Stomach smooth muscle (tissue), 2 donors: ENCODE results near the gene MRPS9.

ENCODE experiments used
- H3K27ac ChIP-seq: one replicate; pipeline ENCODE4 v1.7.0; 2013; ENCODE audit warnings: mild to moderate bottlenecking, low read length, inconsistent platforms
- H3K27me3 ChIP-seq, 2 donors: one replicate each; pipeline ENCODE4 v1.7.0; 2013; ENCODE audit warnings: low read length in 2 of 2; ENCODE audit not compliant: insufficient read depth in 2 of 2, control insufficient read depth in 1 of 2
- H3K36me3 ChIP-seq, 2 donors: one replicate each; pipeline ENCODE4 v1.7.0; 2013; ENCODE audit warnings: low read length in 2 of 2; ENCODE audit not compliant: control insufficient read depth in 2 of 2, insufficient read depth in 2 of 2
- H3K4me1 ChIP-seq: one replicate; pipeline ENCODE4 v1.7.0; 2013; ENCODE audit warnings: low read length; ENCODE audit not compliant: control insufficient read depth, insufficient read depth
- H3K4me3 ChIP-seq, 2 donors: one replicate each; pipeline ENCODE4 v1.7.0; 2013; ENCODE audit warnings: low read length in 2 of 2
- H3K9ac ChIP-seq, 2 donors: one replicate each; pipeline ENCODE4 v1.7.0; 2013; ENCODE audit warnings: low read length in 2 of 2, mild to moderate bottlenecking in 1 of 2
- H3K9me3 ChIP-seq, 2 donors: one replicate each; pipeline ENCODE4 v1.7.0; 2013; ENCODE audit warnings: low read length in 2 of 2; ENCODE audit not compliant: control insufficient read depth in 2 of 2
- donor health status: healthy.
- donor health status: Pancreatic carcinoma.

The MRPS9 gene

DNA sequence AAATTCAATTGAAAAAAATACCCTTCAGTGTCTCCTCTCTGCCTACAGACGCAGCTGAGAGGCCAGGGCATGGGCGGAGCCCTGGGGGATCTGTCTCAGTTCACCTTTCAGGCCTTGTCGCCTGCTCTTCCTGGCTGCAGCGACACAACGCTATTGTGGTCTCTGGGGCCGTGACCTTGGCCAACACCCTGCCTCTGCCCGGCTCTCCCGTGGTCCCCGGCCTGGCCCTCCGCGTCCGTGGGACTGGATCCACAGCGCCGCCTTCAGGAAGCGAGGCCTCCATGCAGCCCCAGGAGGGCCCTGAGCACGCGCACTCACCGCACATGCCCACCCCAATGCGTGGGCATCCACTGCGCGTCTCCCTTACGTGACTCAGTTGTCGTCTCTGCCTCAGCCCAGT is 81.1 kb downstream of the MRPS9 start:
- H3K4me1 ChIP-seq, result no peaks in the 10 kb centered on the region
- no peaks in the 10 kb centered on the region for H3K36me3 ChIP-seq
- H3K27me3 ChIP-seq, result no peaks in the 10 kb centered on the region
- no peak overlapping the region for H3K4me3 ChIP-seq
- no peak overlapping the region for H3K9ac ChIP-seq
- no peaks in the 10 kb centered on the region for H3K9me3 ChIP-seq
- H3K27ac ChIP-seq, result no peak overlapping the region

DNA sequence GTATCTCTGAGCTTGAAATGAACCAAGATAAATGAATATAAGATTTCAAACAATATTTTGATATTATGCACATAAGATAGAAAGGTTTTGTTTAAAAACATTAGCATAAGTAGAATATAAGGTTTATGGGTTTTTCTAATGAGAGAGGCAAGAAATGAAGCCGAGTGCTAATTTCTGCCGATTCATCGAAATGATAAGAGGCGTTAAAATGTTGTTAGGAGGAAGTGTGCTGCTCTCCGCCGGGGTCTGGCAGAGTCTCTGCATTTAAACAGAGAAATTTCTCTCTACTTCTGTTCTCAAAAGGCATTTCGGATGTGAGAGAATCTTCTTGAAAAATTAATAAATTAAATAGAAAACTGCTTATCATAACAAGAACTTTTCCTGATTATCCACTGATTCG is 83.6 kb downstream of the MRPS9 start:
- no peaks in the 10 kb centered on the region for H3K4me1 ChIP-seq
- H3K9me3 ChIP-seq, result no peaks in the 10 kb centered on the region
- H3K36me3 ChIP-seq, result no peaks in the 10 kb centered on the region
- H3K9ac ChIP-seq, result no peak overlapping the region
- H3K4me3 ChIP-seq, result no peak overlapping the region
- H3K27ac ChIP-seq, result no peak overlapping the region
- peaks cover 0 to 2% of the 10 kb centered on the region in 2 donors for H3K27me3 ChIP-seq

DNA sequence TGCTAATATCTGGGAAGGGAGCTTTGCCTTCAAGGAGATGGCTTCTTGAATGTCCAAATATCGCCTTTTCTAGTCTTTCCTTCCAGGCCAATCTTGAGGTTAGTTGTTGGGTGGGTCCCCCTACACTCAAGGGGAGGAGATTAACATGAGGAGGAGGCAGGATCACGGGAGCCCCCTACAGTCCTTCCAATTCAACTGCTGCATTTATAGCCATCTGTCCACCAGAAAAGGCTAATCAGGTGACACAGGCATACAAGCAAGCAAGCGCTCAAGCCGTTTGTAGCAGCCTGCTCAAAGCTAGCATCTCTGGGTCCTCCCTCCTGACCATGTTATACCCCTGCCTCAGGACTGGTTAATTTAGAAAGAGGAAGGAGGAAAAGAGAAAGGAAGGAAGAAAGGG is 87.6 kb downstream of the MRPS9 start:
- H3K4me1 ChIP-seq, result no peaks in the 10 kb centered on the region
- H3K27me3 ChIP-seq, result peaks cover 0 to 2% of the 10 kb centered on the region in 2 donors
- no peaks in the 10 kb centered on the region for H3K36me3 ChIP-seq
- no peak overlapping the region for H3K4me3 ChIP-seq
- H3K9me3 ChIP-seq, result peaks cover 5% of the 10 kb centered on the region in 2 donors
- H3K27ac ChIP-seq, result no peak overlapping the region
- no peak overlapping the region for H3K9ac ChIP-seq

DNA sequence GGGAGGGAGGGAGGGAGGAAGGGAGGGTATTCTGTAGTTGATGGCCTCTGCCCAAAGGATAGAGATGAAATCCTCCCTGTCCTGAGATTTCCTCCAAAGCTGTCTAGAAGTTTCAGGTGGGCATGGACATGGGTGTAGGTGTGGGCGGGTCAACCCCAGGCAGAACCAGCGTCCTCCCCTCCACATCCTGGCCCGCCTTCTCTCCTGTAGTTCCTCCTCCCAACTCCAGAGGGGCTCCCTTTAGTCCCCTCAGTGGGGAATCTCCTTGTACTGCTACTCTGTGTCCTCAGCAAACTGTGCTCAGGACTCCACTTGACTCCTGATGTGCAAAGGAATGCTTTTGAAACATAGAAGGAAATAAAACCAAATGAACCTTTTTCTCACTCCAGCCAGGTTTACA is 88.1 kb downstream of the MRPS9 start:
- H3K9ac ChIP-seq, result no peak overlapping the region
- H3K36me3 ChIP-seq, result no peaks in the 10 kb centered on the region
- H3K4me1 ChIP-seq, result no peaks in the 10 kb centered on the region
- H3K27me3 ChIP-seq, result peaks cover 0 to 2% of the 10 kb centered on the region in 2 donors
- H3K27ac ChIP-seq, result no peak overlapping the region
- H3K4me3 ChIP-seq, result no peak overlapping the region
- H3K9me3 ChIP-seq, result peaks cover 5% of the 10 kb centered on the region in 2 donors

DNA sequence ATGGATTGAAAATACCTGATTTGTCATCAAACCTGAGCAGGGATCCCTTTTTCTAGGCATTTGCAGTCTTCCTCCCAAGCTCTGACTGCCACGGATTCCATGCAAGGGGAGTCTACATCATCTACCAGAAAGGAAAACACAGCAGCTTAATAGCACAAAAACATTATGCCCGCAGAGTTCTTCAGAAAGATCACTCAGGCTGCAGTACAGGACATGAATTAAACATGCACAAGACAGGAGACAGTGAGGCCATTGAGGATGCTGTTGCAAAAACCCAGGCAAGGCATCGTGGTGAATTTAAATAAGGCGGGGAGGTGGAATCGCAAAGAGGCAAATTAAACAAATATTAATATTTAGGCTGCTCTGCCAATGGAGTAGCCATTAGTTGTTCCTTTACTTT is 88.5 kb downstream of the MRPS9 start:
- Histone ChIP-seq H3K9me3 (peaks cover 5% of the 10 kb centered on the region in 2 donors), H3K36me3 (no peaks in the 10 kb centered on the region), H3K4me1 (no peaks in the 10 kb centered on the region), H3K4me3 (no peak overlapping the region), H3K27ac (no peak overlapping the region), H3K27me3 (peaks cover 0 to 2% of the 10 kb centered on the region in 2 donors), H3K9ac (no peak overlapping the region)

DNA sequence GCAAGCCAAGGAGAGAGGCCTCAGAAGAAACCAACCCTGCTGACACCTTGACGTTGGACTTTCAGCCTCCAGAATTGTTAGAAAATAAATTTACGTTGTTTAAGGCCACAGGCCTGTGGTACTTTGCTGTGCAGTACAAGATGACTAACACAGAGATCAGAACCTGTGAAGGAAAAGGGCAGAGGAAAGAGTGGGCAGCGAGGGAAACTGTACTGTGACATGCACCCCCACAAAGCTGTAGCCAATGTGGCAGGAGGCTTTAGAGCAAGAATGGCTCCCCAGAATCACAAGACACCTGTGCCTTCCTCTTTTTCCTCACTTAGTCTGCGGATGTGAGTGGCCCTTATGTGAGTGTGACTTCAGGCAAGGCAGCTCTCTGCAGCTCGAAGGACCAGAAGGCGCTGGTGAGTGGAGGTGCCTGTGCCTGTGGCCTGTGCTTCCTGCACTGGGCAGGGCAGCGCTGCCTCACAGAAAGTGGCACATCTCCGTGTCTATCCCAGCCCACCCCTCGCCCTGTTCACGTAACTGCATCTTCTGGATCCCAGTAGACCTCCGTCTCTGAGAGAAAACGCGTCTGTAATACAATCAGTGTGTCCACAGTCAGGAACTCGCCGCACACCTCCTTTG is 89.5 kb downstream of the MRPS9 start:
- peaks cover 0 to 2% of the 10 kb centered on the region in 2 donors for H3K27me3 ChIP-seq
- no peak overlapping the region for H3K9ac ChIP-seq
- H3K27ac ChIP-seq, result no peak overlapping the region
- no peaks in the 10 kb centered on the region for H3K4me1 ChIP-seq
- H3K4me3 ChIP-seq, result no peak overlapping the region
- peaks cover 5% of the 10 kb centered on the region in 2 donors for H3K9me3 ChIP-seq
- H3K36me3 ChIP-seq, result no peaks in the 10 kb centered on the region

DNA sequence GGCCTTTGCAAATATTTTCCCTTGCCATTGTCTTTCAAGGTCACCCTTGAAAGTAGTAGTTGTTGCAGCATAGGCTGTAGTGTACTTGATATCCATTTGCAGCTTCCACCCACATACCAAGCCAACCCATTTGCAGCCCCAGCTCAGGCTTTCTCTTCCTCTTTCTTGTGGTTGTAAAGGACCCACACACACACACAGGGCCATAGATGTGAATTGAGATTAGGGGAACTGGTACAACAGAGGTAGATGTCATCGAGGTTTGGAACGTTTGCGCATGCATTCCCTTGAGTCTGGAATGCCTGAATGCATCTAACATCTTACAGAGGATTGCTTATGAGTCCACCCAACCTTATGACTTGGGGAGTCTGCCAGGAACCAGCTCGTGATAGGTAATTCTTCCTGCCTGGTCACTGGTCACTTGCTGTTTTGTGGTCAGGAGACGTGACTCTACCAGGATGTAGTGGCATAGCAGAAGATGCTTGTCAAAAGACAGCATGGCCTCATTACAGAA is 91.9 kb downstream of the MRPS9 start:
- peaks cover 5% of the 10 kb centered on the region in 2 donors for H3K9me3 ChIP-seq
- no peak overlapping the region for H3K4me3 ChIP-seq
- H3K27me3 ChIP-seq, result peaks cover 0 to 2% of the 10 kb centered on the region in 2 donors
- no peak overlapping the region for H3K9ac ChIP-seq
- H3K36me3 ChIP-seq, result no peaks in the 10 kb centered on the region
- no peaks in the 10 kb centered on the region for H3K4me1 ChIP-seq
- no peak overlapping the region for H3K27ac ChIP-seq

DNA sequence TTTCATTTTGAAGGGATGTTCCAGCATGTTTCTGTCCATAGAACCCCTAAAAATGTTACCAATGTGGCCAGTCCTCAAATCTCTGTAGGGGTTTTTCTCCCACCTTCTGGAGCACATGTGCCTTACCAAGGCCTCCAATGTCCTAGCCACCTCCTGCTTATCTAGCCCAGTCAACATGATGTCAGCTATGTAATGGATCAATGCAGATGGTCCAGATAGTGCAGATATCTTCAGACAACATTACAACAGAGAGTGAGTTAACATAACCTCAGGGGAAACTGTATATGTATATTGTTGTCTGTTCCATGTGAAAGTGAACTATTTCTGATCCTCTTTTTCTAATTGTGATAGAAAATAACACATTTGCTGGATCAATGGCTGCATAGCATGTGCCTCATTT is 92.7 kb downstream of the MRPS9 start:
- no peak overlapping the region for H3K4me3 ChIP-seq
- no peak overlapping the region for H3K27ac ChIP-seq
- H3K27me3 ChIP-seq, result peaks cover 0 to 2% of the 10 kb centered on the region in 2 donors
- H3K4me1 ChIP-seq, result no peaks in the 10 kb centered on the region
- H3K9ac ChIP-seq, result no peak overlapping the region
- H3K9me3 ChIP-seq, result peaks cover 5% of the 10 kb centered on the region in 2 donors
- H3K36me3 ChIP-seq, result no peaks in the 10 kb centered on the region

DNA sequence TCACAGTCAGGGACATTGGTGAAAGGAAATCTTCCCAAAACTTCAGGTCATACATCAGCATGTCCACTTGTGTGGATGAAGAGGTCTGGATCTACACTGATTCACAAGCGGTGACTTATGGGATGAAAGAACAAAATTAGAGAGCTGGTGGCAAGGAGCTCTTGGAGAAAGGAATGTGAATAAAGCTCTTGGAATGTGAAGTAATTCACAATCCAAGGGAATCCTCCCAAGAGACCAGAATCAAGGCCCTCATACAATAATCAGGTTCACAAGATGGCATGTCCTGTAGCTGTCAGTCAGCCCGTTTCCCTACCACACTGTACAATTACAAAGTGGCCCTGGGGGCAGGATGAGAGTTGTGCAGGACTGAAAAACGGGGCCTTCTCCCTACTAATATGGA is 96.2 kb downstream of the MRPS9 start:
- no peaks in the 10 kb centered on the region for H3K36me3 ChIP-seq
- H3K9me3 ChIP-seq, result no peaks in the 10 kb centered on the region
- H3K4me1 ChIP-seq, result no peaks in the 10 kb centered on the region
- H3K4me3 ChIP-seq, result no peak overlapping the region
- no peak overlapping the region for H3K9ac ChIP-seq
- no peak overlapping the region for H3K27ac ChIP-seq
- no peaks in the 10 kb centered on the region for H3K27me3 ChIP-seq

DNA sequence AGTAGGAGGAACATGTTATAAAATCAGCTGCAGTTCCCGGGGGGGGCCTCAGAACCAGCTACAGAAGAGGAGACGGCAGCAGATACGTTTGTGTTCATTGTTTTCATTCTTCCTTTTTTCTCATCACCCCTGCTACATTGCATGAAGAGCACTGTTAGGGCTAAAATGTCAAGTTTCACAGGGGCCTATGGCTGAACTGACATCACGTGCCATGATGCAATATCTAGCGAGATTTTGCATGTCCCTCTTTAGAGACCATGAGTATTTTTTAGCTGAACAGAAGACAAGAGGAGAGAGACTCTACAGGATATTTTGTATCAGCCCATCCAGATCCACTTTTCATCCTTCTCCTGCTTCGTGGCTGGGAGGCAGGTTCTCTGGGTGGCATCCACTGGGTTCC is 97.6 kb downstream of the MRPS9 start:
- Histone ChIP-seq H3K27ac (no peak overlapping the region), H3K4me3 (no peak overlapping the region), H3K4me1 (no peaks in the 10 kb centered on the region), H3K27me3 (no peaks in the 10 kb centered on the region), H3K9ac (no peak overlapping the region), H3K9me3 (no peaks in the 10 kb centered on the region), H3K36me3 (no peaks in the 10 kb centered on the region)

DNA sequence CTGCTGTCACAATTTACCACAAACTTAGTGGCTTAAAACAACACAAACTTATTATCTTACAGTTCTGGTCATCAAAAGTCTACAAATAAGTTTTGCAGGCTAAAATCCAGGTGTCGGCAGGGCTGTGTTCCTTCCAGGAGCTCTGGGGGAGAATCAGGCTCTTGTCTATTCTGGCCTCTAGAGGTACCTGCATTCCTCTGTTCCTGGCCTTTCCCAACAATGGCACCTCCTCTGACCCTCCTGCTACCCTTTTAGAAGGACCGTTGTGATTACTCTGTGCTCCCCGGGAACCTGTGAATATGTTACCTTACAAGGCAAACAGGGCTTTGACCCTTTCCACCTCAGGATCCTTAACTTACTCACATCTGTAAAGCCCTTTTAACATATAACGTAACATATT is 98.5 kb downstream of the MRPS9 start:
- no peaks in the 10 kb centered on the region for H3K9me3 ChIP-seq
- no peaks in the 10 kb centered on the region for H3K36me3 ChIP-seq
- no peak overlapping the region for H3K4me3 ChIP-seq
- H3K27me3 ChIP-seq, result peaks cover 0 to 3% of the 10 kb centered on the region in 2 donors
- no peak overlapping the region for H3K27ac ChIP-seq
- H3K4me1 ChIP-seq, result no peaks in the 10 kb centered on the region
- H3K9ac ChIP-seq, result no peak overlapping the region
